ENCODE results near the gene FAM168B. TPM values are rescaled to one million over a fixed set of nuclear protein-coding genes. Genes with fewer than 3 reads are reported as not detected.
A peak's percentile ranks its signal among the peaks of the same experiment; 100 is the strongest.

Gene FAM168B
- total and polyA plus RNA-seq, 2 of the 13 experiments (the other 11 are each of a cell fraction or from before 2014, with no cell fraction given): 64.5 to 113 TPM

- TF ChIP-seq GZF1 (CRISPR knock-in tag; IDR thresholded peaks at IDR 0.05): no peak
These were observed 70.5 kb downstream of the FAM168B start (continued) for GRCh38 chr2:131022731-131023130.

- no peak for FAIRE-seq
- Histone ChIP-seq H3K79me2 (ENCODE audit: insufficient read depth, low read length) (no peaks in the 10 kb centered on the region), H3K27ac (ENCODE audit: extremely low read length, insufficient read depth, low read length) (no peak overlapping the region), H3K4me3 (replicated peaks in 1 of 3; ENCODE audit: insufficient read depth in 1 of 3, low read depth in 2 of 3, low read length in 3 of 3) (no peak overlapping the region), H3K9ac (ENCODE audit: insufficient read depth, low read depth, low read length) (no peak overlapping the region), H3K9me3 (ENCODE audit: low read length) (no peaks in the 10 kb centered on the region), H3K27me3 (ENCODE audit: control insufficient read depth in 1 of 2, insufficient read depth in 2 of 2, low read length in 2 of 2) (peaks cover 0 to 36% of the 10 kb centered on the region in 2 experiments; a peak in 3 of 5 replicates), H2AFZ (ENCODE audit: low read length) (no peak overlapping the region), H3K36me3 (replicated peaks in 1 of 2; ENCODE audit: control insufficient read depth in 1 of 2, insufficient read depth in 2 of 2, low read length in 2 of 2) (no peaks in the 10 kb centered on the region), H4K20me1 (ENCODE audit: insufficient read depth, low read length) (no peaks in the 10 kb centered on the region), H3K4me2 (ENCODE audit: low read depth, low read length) (no peak overlapping the region), H3K4me1 (ENCODE audit: insufficient read depth, low read length) (no peaks in the 10 kb centered on the region)
- 3% methylated on average over 8 of the region's 8 CpGs for WGBS (ENCODE audit: low lambda C conversion rate)
- CTCF ChIA-PET (ENCODE audit: low intra/inter-chr PET ratio, low total read pairs): no interaction called here
- peak; percentile 12 for DNase-seq (ENCODE audit: low spot score)
- intact Hi-C loops (cut with micrococcal nuclease; ENCODE audit: unreplicated experiment): no loop called here
- no TSS peak for BruUV-seq (replicated peaks)
- ATAC-seq: peak; percentile 50
- in situ Hi-C loops (cut with HindIII; ENCODE audit: extremely low pct_ligation_motif_present, low pct_unique_long_range_greater_than_20kb): no loop called here
- POLR2A ChIA-PET: no interaction called here
- TF ChIP-seq ZNF574 (CRISPR knock-in tag; IDR thresholded peaks at IDR 0.05): no peak
- TF ChIP-seq ARNT (IDR thresholded peaks at IDR 0.05): no peak
- TF ChIP-seq ZNF781 (CRISPR knock-in tag; IDR thresholded peaks at IDR 0.05; ENCODE audit: borderline replicate concordance, not compliant biosample characterization): no peak
- TF ChIP-seq ZNF597 (CRISPR knock-in tag; IDR thresholded peaks at IDR 0.05): no peak
- no peak for TF ChIP-seq ZNF430 (CRISPR knock-in tag; IDR thresholded peaks at IDR 0.05)
- no peak for TF ChIP-seq ZNF33B (CRISPR knock-in tag; IDR thresholded peaks at IDR 0.05)
- no peak for TF ChIP-seq ZNF75D (CRISPR knock-in tag; IDR thresholded peaks at IDR 0.05; ENCODE audit: borderline replicate concordance)
- no peak for TF ChIP-seq GATAD2A (CRISPR knock-in tag; IDR thresholded peaks at IDR 0.05)
- no peak for TF ChIP-seq ZNF761 (CRISPR knock-in tag; conservative IDR thresholded peaks at IDR 0.05)
- TF ChIP-seq ZNF879 (CRISPR knock-in tag; IDR thresholded peaks at IDR 0.05): no peak
- no peak for TF ChIP-seq GABPB1 (CRISPR knock-in tag; IDR thresholded peaks at IDR 0.05)
- TF ChIP-seq ZC3H4 (CRISPR knock-in tag; IDR thresholded peaks at IDR 0.05; ENCODE audit: borderline replicate concordance): no peak
- TF ChIP-seq ZNF205 (CRISPR knock-in tag; IDR thresholded peaks at IDR 0.05): no peak
- TF ChIP-seq HNF4A (CRISPR knock-in tag; IDR thresholded peaks at IDR 0.05): no peak
- no peak for TF ChIP-seq ZNF772 (CRISPR knock-in tag; IDR thresholded peaks at IDR 0.05)
- TF ChIP-seq ZUFSP (CRISPR knock-in tag; IDR thresholded peaks at IDR 0.05; ENCODE audit: borderline replicate concordance): no peak
These were observed 76.2 kb downstream of the FAM168B start for GRCh38 chr2:131016826-131017741.

All from HepG2 (cell line).